K562 (cell line): Measurements from ENCODE around the gene MEIG1. TPM values are rescaled to one million over a fixed set of nuclear protein-coding genes. Genes with fewer than 3 reads are reported as not detected.

Source experiments
- CBX3 ChIP-seq, 2 experiments: IDR thresholded peaks; 1 replicate in 1 of 2; 2 replicates in 1 of 2; pipeline ENCODE4 v1.6.1; 2012; ENCODE audit warnings: inconsistent platforms in 2 of 2, low read length in 2 of 2, borderline replicate concordance in 1 of 2, control low read depth in 1 of 2
- CHD1 ChIP-seq: fragments of 200-600 bp; sonication (generic); IDR thresholded peaks from one replicate; pipeline ENCODE4 v1.6.1; 2012; ENCODE audit warnings: mild to moderate bottlenecking, moderate library complexity, low read length, inconsistent platforms
- FOXP1 ChIP-seq: sonication (generic); formaldehyde crosslinking; IDR thresholded peaks from 2 replicates; pipeline ENCODE4 v1.8.0; 2022; ENCODE audit warnings: mild to moderate bottlenecking, missing genetic modification reagents
- HNRNPL ChIP-seq: fragments of 200-400 bp; formaldehyde crosslinking; IDR thresholded peaks from 2 replicates; pipeline ENCODE4 v1.6.1; 2017; ENCODE audit warnings: low read depth, mild to moderate bottlenecking, low read length
- RCOR1 ChIP-seq, 2 experiments: IDR thresholded peaks; 2 replicates each; pipeline ENCODE4 v1.6.1; 2012; ENCODE audit warnings: low read depth in 2 of 2, low read length in 2 of 2, borderline replicate concordance in 1 of 2, improper control_type of control experiment in 1 of 2
- RUNX1 ChIP-seq: sonication (generic); IDR thresholded peaks from 2 replicates; pipeline ENCODE4 v1.6.1; 2016; ENCODE audit warnings: antibody characterized with exemption, low read depth
- SPI1 ChIP-seq: IDR thresholded peaks from 2 replicates; pipeline ENCODE4 v1.6.1; 2011; ENCODE audit warnings: low read depth, low read length, control low read depth, borderline replicate concordance
- SRSF1 ChIP-seq: fragments of 200-400 bp; formaldehyde crosslinking; IDR thresholded peaks from 2 replicates; pipeline ENCODE4 v1.6.1; 2017; ENCODE audit warnings: mild to moderate bottlenecking, low read depth, low read length, moderate library complexity
- ZNF23 ChIP-seq: fragments of 250-450 bp; sonication (Bioruptor Pico); IDR thresholded peaks from 2 replicates; pipeline ENCODE4 v1.4.0; 2020; ENCODE audit warnings: mild to moderate bottlenecking
- ZNF77 ChIP-seq: fragments of 250-450 bp; sonication (Bioruptor Pico); IDR thresholded peaks from 2 replicates; pipeline ENCODE4 v1.5.0; 2020
- polyA plus RNA-seq, 8 experiments: library from polyadenylated mRNA; depleted of rRNA in 4 of 8; stranded (reverse) in 5 of 8; unstranded in 3 of 8; fragments of >200 nt; fragmentation: Nextera tagmentation in 2 of 8; fragmentation: Illumina TruSeq in 1 of 8; extraction: Ambion mirVana in 2 of 8; extraction: Trizol in 1 of 8; gene quantifications; 2 replicates each; pipeline versions ENCODE4 v1.2.1 to v1.2.3, GENCODE V29; 2011 to 2014; ENCODE audit warnings: inconsistent platforms in 1 of 8, missing spikeins in 1 of 8
- total RNA-seq, 7 experiments: library from RNA; depleted of rRNA in 6 of 7; stranded (reverse); fragments of >200 nt in 6 of 7; fragmentation: Illumina TruSeq in 2 of 7; extraction: Trizol in 2 of 7; gene quantifications; 2 replicates each; pipeline versions ENCODE4 v1.2.1 to v1.2.3, GENCODE V29; 2011 to 2021; ENCODE audit warnings: low replicate concordance in 1 of 7
- TF ChIP-seq, protein P1 (sequence below): IDR thresholded peaks from 2 replicates; pipeline ENCODE4 v1.6.1; 2016; ENCODE audit warnings: missing genetic modification characterization, missing compliant biosample characterization
- TF ChIP-seq, protein P2 (sequence below): sonication (generic); formaldehyde crosslinking; IDR thresholded peaks from 2 replicates; pipeline ENCODE4 v1.8.1; 2022; ENCODE audit warnings: missing genetic modification reagents
- TF ChIP-seq, protein P3 (sequence below): sonication (generic); formaldehyde crosslinking; IDR thresholded peaks from 2 replicates; pipeline ENCODE4 v1.8.0; 2022; ENCODE audit warnings: mild to moderate bottlenecking, missing genetic modification reagents
- TF ChIP-seq, protein P4 (sequence below): fragments of 150-350 bp; IDR thresholded peaks from 2 replicates; pipeline ENCODE4 v1.6.1; 2014; ENCODE audit warnings: low read depth, mild to moderate bottlenecking, low read length, borderline replicate concordance
- TF ChIP-seq, protein P5 (sequence below): fragments of 250-450 bp; sonication (Bioruptor Pico); IDR thresholded peaks from 2 replicates; pipeline ENCODE4 v1.8.0; 2021; ENCODE audit warnings: mild to moderate bottlenecking, moderate library complexity
- TF ChIP-seq, protein P6 (sequence below): fragments of 450-650 bp; formaldehyde crosslinking; IDR thresholded peaks from 2 replicates; pipeline ENCODE4 v1.4.0; 2022; ENCODE audit warnings: missing genetic modification characterization

MEIG1 gene
- total and polyA plus RNA-seq, 9 of the 15 experiments (the other 6 are each of a cell fraction or from before 2014, with no cell fraction given): 0.19 to 1.7 (median 0.54) TPM; not detected in 3

DNA sequence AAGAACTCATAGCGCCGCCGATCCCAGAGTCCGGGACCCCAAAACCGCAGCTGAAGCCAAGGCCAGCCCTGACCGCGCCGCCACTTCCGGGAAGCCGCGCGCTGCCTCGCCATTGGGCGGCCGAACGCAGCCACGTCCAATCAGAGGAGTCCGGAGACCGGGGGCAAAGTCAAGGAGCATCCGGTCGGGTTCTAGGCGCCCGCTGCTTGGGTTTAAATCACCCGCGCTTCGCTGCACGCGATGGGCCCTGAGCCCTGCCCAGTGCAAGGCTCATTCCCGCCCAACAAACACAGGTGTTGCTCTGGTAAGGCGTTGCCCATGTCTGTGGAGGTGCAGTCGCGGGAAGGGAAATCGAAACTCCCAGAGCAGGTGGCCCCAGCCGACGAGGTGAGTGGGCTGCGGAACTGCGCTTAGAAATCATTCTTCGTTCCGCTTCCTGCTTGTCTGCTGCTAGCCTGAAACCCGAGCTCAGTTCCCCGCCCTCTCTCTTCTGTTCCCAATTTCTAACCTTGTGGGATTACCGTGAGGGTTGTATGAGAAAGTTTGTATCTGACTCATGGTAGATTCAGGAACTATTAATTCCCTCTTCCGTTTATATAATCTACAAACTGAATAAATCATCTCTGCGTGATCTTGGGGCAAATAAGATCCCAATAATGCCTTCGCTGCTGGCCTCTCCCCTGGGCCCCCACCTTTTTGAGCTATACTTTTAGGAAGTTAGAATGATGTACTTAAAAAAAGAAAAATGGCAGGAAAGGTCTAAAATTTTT, 5.0 kb upstream of the MEIG1 start, which contains the start of gene DCLRE1C (continued):
- TF ChIP-seq, protein P1, sequence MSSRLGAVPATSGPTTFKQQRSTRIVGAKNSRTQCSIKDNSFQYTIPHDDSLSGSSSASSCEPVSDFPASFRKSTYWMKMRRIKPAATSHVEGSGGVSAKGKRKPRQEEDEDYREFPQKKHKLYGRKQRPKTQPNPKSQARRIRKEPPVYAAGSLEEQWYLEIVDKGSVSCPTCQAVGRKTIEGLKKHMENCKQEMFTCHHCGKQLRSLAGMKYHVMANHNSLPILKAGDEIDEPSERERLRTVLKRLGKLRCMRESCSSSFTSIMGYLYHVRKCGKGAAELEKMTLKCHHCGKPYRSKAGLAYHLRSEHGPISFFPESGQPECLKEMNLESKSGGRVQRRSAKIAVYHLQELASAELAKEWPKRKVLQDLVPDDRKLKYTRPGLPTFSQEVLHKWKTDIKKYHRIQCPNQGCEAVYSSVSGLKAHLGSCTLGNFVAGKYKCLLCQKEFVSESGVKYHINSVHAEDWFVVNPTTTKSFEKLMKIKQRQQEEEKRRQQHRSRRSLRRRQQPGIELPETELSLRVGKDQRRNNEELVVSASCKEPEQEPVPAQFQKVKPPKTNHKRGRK (tag): no peak
- TF ChIP-seq SPI1: peak; percentile 75
- TF ChIP-seq, protein P2, sequence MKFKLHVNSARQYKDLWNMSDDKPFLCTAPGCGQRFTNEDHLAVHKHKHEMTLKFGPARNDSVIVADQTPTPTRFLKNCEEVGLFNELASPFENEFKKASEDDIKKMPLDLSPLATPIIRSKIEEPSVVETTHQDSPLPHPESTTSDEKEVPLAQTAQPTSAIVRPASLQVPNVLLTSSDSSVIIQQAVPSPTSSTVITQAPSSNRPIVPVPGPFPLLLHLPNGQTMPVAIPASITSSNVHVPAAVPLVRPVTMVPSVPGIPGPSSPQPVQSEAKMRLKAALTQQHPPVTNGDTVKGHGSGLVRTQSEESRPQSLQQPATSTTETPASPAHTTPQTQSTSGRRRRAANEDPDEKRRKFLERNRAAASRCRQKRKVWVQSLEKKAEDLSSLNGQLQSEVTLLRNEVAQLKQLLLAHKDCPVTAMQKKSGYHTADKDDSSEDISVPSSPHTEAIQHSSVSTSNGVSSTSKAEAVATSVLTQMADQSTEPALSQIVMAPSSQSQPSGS: no peak
- TF ChIP-seq FOXP1 (CRISPR knock-in tag): peak; percentile 20; the same call in 1 of the 2 replicates
- no peak for TF ChIP-seq ZNF77 (CRISPR knock-in tag)
- no peak for TF ChIP-seq CHD1
- TF ChIP-seq RUNX1: no peak
- no peak for TF ChIP-seq HNRNPL
- TF ChIP-seq, protein P3, sequence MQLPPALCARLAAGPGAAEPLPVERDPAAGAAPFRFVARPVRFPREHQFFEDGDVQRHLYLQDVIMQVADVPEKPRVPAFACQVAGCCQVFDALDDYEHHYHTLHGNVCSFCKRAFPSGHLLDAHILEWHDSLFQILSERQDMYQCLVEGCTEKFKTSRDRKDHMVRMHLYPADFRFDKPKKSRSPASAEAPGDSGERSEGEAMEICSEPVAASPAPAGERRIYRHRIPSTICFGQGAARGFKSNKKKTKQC (CRISPR knock-in tag): peak; percentile 74; the same call in 1 of the 2 replicates
- TF ChIP-seq, protein P4, sequence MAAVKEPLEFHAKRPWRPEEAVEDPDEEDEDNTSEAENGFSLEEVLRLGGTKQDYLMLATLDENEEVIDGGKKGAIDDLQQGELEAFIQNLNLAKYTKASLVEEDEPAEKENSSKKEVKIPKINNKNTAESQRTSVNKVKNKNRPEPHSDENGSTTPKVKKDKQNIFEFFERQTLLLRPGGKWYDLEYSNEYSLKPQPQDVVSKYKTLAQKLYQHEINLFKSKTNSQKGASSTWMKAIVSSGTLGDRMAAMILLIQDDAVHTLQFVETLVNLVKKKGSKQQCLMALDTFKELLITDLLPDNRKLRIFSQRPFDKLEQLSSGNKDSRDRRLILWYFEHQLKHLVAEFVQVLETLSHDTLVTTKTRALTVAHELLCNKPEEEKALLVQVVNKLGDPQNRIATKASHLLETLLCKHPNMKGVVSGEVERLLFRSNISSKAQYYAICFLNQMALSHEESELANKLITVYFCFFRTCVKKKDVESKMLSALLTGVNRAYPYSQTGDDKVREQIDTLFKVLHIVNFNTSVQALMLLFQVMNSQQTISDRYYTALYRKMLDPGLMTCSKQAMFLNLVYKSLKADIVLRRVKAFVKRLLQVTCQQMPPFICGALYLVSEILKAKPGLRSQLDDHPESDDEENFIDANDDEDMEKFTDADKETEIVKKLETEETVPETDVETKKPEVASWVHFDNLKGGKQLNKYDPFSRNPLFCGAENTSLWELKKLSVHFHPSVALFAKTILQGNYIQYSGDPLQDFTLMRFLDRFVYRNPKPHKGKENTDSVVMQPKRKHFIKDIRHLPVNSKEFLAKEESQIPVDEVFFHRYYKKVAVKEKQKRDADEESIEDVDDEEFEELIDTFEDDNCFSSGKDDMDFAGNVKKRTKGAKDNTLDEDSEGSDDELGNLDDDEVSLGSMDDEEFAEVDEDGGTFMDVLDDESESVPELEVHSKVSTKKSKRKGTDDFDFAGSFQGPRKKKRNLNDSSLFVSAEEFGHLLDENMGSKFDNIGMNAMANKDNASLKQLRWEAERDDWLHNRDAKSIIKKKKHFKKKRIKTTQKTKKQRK: no peak
- TF ChIP-seq, protein P5, sequence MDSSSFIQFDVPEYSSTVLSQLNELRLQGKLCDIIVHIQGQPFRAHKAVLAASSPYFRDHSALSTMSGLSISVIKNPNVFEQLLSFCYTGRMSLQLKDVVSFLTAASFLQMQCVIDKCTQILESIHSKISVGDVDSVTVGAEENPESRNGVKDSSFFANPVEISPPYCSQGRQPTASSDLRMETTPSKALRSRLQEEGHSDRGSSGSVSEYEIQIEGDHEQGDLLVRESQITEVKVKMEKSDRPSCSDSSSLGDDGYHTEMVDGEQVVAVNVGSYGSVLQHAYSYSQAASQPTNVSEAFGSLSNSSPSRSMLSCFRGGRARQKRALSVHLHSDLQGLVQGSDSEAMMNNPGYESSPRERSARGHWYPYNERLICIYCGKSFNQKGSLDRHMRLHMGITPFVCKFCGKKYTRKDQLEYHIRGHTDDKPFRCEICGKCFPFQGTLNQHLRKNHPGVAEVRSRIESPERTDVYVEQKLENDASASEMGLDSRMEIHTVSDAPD (CRISPR knock-in tag): no peak
- TF ChIP-seq, protein P6, sequence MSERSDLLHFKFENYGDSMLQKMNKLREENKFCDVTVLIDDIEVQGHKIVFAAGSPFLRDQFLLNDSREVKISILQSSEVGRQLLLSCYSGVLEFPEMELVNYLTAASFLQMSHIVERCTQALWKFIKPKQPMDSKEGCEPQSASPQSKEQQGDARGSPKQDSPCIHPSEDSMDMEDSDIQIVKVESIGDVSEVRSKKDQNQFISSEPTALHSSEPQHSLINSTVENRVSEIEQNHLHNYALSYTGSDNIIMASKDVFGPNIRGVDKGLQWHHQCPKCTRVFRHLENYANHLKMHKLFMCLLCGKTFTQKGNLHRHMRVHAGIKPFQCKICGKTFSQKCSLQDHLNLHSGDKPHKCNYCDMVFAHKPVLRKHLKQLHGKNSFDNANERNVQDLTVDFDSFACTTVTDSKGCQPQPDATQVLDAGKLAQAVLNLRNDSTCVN (CRISPR knock-in tag): no peak
- TF ChIP-seq CBX3 (IDR thresholded peaks at IDR 0.05; ENCODE audit: borderline replicate concordance in 1 of 2, low read length in 2 of 2): peak in 1 of 2 experiments; percentile 54; a peak in 1 of 3 replicates
- TF ChIP-seq SRSF1: no peak
- no peak for TF ChIP-seq ZNF23 (CRISPR knock-in tag)
- peak in 1 of 2 experiments; percentile 42; a peak in 2 of 4 replicates for TF ChIP-seq RCOR1 (IDR thresholded peaks at IDR 0.05; ENCODE audit: borderline replicate concordance in 1 of 2, low read depth in 2 of 2, low read length in 2 of 2)
